ENCODE data around the gene EVI5.

The EVI5 gene

DNA sequence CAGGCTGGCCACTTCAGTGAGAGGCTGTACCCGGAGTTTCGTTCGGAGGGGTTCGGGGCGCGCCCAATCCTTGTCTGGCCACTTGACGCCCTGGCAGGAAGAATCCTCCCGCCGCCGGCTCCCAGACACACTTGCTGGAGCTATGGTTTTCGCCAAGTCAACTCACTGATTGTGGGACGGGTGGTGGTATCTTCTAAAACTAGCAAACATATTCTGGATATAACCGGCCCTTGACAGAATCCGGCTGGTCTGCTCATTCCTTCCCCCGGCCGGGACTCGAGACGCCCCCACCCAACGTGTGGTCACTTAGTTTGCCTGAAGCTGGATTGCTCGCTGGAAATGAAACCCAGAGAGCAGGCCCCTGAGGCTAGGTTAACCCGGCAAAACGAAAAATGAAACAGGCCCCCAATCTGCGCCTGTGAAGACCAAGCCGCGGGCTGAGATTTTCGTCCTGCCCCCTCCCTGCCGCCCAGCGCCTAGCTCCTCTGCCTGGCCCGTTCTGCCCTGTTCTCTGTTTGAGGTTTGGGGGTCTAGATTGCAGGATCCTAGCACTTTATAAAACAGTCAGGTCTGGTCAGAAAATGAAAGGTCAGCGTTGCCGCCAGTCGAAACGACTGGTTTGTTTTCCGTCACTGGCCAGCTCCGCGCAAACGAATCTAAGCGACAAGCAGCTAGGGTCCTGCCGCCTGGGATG, 302.8 kb downstream of the EVI5 start:
- no peak for DNase-seq

DNA sequence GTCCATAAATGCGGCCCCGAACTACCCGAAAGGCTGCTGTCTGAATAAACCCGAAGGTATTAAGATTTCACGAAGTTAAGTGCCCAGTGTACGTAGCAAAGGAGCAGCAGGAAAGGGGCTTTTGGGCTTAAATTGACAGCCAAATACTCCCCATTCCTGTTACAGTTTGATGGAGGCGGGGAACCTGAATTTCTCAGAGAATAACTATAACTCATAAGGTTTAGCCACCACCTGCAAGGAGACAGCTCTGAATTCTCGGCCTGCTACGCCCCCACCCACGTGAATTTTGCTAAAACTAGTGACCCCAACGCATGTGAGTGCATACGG, 303.3 kb downstream of the EVI5 start:
- DNase-seq: no peak

DNA sequence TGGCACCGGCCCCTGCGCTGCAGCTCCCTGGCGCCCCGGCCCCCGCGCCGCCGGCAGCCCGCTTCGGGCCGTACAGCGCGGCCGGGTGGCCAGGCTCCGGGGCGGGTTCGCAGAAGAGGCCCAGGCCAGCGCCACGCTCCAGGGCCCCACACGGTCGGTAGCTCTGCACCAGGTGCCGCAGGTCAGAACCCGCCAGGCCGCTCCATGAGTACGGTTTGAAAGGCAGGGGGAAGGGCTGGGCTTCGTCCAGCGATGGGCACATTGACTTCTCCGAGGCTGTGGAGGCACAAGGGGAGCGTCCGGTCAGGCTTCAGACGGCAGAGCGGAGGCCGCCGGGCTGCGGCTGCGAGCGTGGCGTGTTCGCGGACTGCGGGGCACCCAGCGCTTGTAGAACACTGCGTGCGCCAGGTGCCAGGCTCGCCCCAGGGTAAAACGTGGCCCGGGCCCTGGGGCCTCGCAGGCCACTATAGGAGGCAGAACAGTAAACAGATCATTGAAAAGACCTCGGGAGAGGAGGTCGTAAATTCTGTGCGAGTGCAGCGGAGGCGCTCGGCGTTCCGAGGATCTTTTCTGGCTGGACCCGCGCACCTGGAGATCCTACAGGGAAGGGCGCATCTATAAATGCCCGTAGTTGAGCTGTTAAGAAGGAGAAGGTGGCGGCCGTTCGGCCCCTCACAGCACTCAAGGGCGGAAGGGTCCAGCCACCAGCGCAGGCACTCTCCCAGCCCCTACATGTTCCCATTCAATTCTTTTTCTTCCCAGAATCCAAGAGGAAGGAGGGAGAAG, 303.9 kb downstream of the EVI5 start:
- no peak for DNase-seq

- DNase-seq: no peak
Observed at GRCh38 chr1:92480200-92480812, 304.6 kb downstream of the EVI5 start.

GRCh38 chr1:92479587-92479986, 305.3 kb downstream of the EVI5 start:
- no peak for DNase-seq

- peak; percentile 4 for DNase-seq
Observed at GRCh38 chr1:92478393-92478792, 306.5 kb downstream of the EVI5 start.

- no peak for DNase-seq
Observed at GRCh38 chr1:92476071-92476631, 308.8 kb downstream of the EVI5 start.

DNA sequence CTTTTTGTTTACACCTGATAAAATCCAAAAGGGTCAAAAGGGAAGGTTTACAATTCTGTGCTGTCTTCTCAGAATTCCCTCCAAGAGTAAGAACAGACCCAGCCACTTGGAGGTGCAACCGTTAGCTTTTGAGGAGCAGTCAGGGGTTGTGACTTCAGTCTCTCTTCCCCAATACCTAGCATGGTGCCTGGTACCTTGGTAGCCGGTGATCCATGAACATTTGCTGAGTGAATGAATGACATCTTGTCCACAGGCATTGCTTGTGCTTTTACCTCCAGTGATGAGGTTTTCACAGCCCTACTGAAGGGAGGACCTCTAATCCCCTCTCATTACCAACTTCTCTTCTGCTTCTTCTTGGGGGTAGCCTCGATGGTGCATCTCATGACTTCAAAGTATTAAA, 309.9 kb downstream of the EVI5 start:
- DNase-seq: no peak

- DNase-seq: no peak
Observed at GRCh38 chr1:92473781-92474495, 311.0 kb downstream of the EVI5 start.

DNA sequence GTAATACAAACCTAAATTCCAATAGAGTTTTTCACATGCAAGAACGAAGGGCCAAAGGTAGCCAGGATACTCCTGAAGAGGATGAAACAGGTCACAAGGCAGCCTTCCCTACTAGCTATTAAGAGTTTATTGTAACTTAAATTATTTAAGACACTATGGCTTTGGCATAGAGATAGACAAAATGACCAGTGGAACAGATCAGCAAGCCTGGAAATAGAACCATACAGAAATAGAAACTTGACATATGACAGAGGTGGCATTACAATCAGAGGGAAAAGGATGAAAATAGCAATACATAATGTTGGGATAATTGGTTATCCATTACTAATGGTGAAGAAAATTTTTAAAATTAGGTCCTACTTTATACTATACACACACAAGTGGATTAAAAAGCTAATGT, 314.7 kb downstream of the EVI5 start:
- no peak for DNase-seq

DNA sequence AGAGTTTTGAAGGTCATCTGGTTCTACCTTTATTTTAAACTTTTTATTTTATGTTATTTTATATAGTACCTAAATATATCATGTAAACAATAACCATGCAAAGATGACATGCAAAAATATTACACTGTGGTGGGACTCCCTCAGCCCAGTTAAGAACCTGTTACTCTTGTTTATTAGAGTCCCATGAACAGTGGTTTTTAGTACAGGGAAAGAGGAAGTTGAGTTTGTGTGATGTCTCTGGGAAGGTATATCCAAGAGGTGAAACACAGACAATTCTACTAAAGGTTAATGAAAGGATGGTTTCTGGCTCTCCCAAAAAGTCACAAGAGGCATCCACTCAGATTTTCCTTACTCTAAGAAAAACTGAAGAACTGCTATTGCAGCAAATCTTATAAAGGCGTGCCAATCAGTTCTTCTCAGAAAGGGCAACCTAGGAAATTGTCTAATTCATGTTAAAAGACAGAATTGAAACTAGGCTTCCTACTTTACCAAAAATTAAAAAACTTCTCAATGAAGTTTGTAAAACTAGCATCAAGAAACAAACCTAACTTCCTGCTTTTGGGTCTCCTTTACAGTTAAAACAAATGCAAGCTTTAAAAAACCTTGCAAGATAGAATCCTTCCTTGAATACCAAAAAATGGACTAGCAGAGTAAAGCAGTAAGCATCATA, 318.1 kb downstream of the EVI5 start:
- DNase-seq: no peak

GRCh38 chr1:92465256-92465647, 319.7 kb downstream of the EVI5 start:
- no peak for DNase-seq

GRCh38 chr1:92464588-92465255, 320.2 kb downstream of the EVI5 start:
- no peak for DNase-seq

DNA sequence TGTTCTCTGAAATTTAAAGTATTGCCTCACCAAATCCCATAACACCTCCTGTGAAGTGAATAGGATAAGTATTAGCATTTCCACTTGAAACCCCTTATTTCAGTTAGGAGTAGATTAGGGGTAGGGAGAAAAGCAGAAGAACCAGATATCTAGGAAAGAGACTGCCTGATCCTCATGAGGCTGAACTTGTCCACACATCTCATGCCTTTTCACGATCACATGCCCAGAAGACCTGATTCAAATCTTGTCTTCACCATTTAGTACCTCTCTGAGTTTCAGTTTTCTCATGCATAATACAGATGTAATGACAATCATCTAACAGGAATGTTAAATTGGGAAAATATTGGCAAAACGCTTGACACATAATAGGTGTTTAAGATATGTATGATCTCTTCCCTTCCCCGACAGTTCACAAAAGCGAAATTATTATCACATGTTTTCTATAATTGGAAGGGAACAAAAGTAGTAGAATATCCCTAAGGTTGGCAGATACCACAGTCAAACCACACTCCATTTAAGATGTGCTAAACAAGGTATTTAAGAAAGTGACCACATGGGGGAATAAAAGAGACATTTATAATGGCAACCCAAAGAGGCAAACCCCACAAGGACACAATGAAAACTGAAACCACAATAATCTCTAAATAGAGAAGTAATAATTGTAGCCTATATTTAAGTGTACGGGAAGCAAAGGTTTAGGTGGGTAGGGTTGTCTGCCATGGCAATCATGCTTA, 323.4 kb downstream of the EVI5 start:
- no peak for DNase-seq

DNA sequence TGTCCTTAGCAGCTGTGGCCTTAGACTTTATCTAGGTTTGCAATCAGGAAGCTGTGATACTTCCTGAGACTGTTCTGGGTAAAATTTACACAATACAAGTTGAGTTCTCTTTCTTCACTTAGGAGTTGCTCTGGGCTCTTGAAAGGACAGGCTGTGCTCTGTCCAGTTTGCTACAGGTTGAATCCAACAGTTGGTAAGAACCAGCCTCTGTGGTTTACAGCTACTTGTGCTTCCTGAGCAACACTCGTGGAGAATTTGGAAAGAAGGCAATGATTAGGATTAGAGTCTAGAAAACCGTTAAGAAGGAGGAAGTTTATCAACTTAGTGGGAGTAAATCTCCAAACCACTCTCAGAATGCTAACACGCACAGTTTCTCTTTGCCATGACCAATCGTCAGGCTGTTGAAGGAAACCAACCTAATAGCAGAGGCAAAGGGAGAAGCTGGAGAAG, 325.0 kb downstream of the EVI5 start:
- DNase-seq: no peak

Measured in T1000 (cell line).